DMS79 treated with DMSO at 0.1 percent for 48 hours (cell line): ENCODE measurements around the gene PSMC5.
A peak's percentile ranks its signal among the peaks of the same experiment; 100 is the strongest.
"Not testable (repeated sequence)": the region's sequence is repeated elsewhere in the genome, so short reads cannot be mapped to it uniquely, and the experiment has no call there.

ENCODE experiments used
- DNase-seq: peaks from one replicate; lab custom pipeline; 2025; lab: John Stamatoyannopoulos, UW

PSMC5 gene

GRCh38 chr17:63840591-63841349, 13.5 kb downstream of the PSMC5 start:
- no peak for DNase-seq

- peak; percentile 19 for DNase-seq
Measured at GRCh38 chr17:63841350-63842172, 14.3 kb downstream of the PSMC5 start.

GRCh38 chr17:63842173-63842539, 14.9 kb downstream of the PSMC5 start:
- DNase-seq, result no peak

- DNase-seq, result peak; percentile 94
Measured at GRCh38 chr17:63842540-63843386, 15.5 kb downstream of the PSMC5 start, which contains the start of gene SMARCD2. TSS of gene SMARCD2 (minus strand) at chr17:63842685. CDS start at chr17:63842674, 11 bp downstream.

- not testable (repeated sequence) for DNase-seq
Measured at GRCh38 chr17:63843387-63843888, 16.2 kb downstream of the PSMC5 start.

GRCh38 chr17:63843910-63844677, 16.9 kb downstream of the PSMC5 start:
- DNase-seq, result no peak

- DNase-seq, result no peak
Measured at GRCh38 chr17:63845509-63845908, 18.3 kb downstream of the PSMC5 start.

- DNase-seq, result no peak
Measured at GRCh38 chr17:63847525-63848249, 20.5 kb downstream of the PSMC5 start.

- DNase-seq, result no peak
Measured at GRCh38 chr17:63848834-63849689, 21.8 kb downstream of the PSMC5 start.

GRCh38 chr17:63850401-63850800, 23.2 kb downstream of the PSMC5 start:
- DNase-seq, result no peak

- no peak for DNase-seq
Measured at GRCh38 chr17:63853260-63853659, 26.0 kb downstream of the PSMC5 start.

- no peak for DNase-seq
Measured at GRCh38 chr17:63854709-63855108, 27.5 kb downstream of the PSMC5 start.

- no peak for DNase-seq
Measured at GRCh38 chr17:63855185-63855584, 28.0 kb downstream of the PSMC5 start.

GRCh38 chr17:63856425-63856824, 29.2 kb downstream of the PSMC5 start:
- DNase-seq, result not testable (repeated sequence)

- DNase-seq, result no peak
Measured at GRCh38 chr17:63859257-63859656, 32.0 kb downstream of the PSMC5 start.

GRCh38 chr17:63866625-63867024, 39.4 kb downstream of the PSMC5 start:
- not testable (repeated sequence) for DNase-seq

- not testable (repeated sequence) for DNase-seq
Measured at GRCh38 chr17:63869491-63870291, 42.5 kb downstream of the PSMC5 start.

GRCh38 chr17:63870292-63870665, 43.0 kb downstream of the PSMC5 start:
- DNase-seq, result not testable (repeated sequence)
